Neuronal stem cell (in vitro differentiated cells): ENCODE results near the gene KRT35.
A peak's percentile ranks its signal among the peaks of the same experiment; 100 is the strongest.

Source experiments
- DNase-seq: peaks from one replicate; pipeline ENCODE4 v3.0.0-alpha.2; 2013; ENCODE audit warnings: low spot score
- H2AFZ ChIP-seq: one replicate; pipeline ENCODE4 v1.6.1; 2013; ENCODE audit warnings: mild to moderate bottlenecking, low read length, inconsistent platforms
- H2AK5ac ChIP-seq: 2 replicates; pipeline ENCODE4 v1.6.1; 2013; ENCODE audit warnings: low read depth, mild to moderate bottlenecking, inconsistent platforms, low read length, moderate library complexity, mixed read lengths
- H2BK120ac ChIP-seq: 2 replicates; pipeline ENCODE4 v1.6.1; 2013; ENCODE audit warnings: low read depth, mild to moderate bottlenecking, inconsistent platforms, low read length, moderate library complexity, mixed read lengths
- H2BK12ac ChIP-seq: one replicate; pipeline ENCODE4 v1.6.1; 2013; ENCODE audit warnings: low read length, inconsistent platforms
- H2BK15ac ChIP-seq: 2 replicates; pipeline ENCODE4 v1.6.1; 2013; ENCODE audit warnings: mild to moderate bottlenecking, low read length, inconsistent platforms, mixed read lengths
- H2BK5ac ChIP-seq: one replicate; pipeline ENCODE4 v1.6.1; 2013; ENCODE audit warnings: inconsistent platforms, mild to moderate bottlenecking, low read length, moderate library complexity
- H3K14ac ChIP-seq: one replicate; pipeline ENCODE4 v1.6.1; 2013; ENCODE audit warnings: low read length, inconsistent platforms
- H3K18ac ChIP-seq: 2 replicates; pipeline ENCODE4 v1.6.1; 2013; ENCODE audit warnings: low read length, inconsistent platforms
- H3K23ac ChIP-seq: 2 replicates; pipeline ENCODE4 v1.6.1; 2013; ENCODE audit warnings: low read depth, mild to moderate bottlenecking, mixed read lengths, low read length, inconsistent platforms; ENCODE audit not compliant: poor library complexity
- H3K27ac ChIP-seq: replicated peaks from 3 replicates; pipeline ENCODE4 v1.5.1; 2013; ENCODE audit warnings: low read length, inconsistent platforms
- H3K27me3 ChIP-seq, 3 experiments: 2 replicates each; pipeline ENCODE4 v1.6.1; 2013; ENCODE audit warnings: low read length in 3 of 3, mild to moderate bottlenecking in 2 of 3, inconsistent platforms in 1 of 3, low read depth in 1 of 3, mixed read lengths in 1 of 3, moderate library complexity in 1 of 3; ENCODE audit not compliant: control insufficient read depth in 3 of 3, insufficient read depth in 3 of 3
- H3K36me3 ChIP-seq, 2 donors: replicated peaks in 1 of 2; 2 replicates each; pipeline ENCODE4 v1.6.1; 2013; ENCODE audit warnings: low read length in 2 of 2; ENCODE audit not compliant: control insufficient read depth in 2 of 2, insufficient read depth in 2 of 2
- H3K4ac ChIP-seq: 2 replicates; pipeline ENCODE4 v1.6.1; 2013; ENCODE audit warnings: inconsistent platforms, mild to moderate bottlenecking, low read length, moderate library complexity
- H3K4me1 ChIP-seq, 2 donors: 1 replicate in 1 of 2; 2 replicates in 1 of 2; pipeline ENCODE4 v1.6.1; 2013; ENCODE audit warnings: low read length in 2 of 2, low read depth in 1 of 2; ENCODE audit not compliant: control insufficient read depth in 2 of 2, insufficient read depth in 1 of 2
- H3K4me2 ChIP-seq: one replicate; pipeline ENCODE4 v1.6.1; 2013; ENCODE audit warnings: mild to moderate bottlenecking, low read length, inconsistent platforms; ENCODE audit not compliant: insufficient read depth, poor library complexity, severe bottlenecking
- H3K4me3 ChIP-seq, 2 donors: 2 replicates each; pipeline ENCODE4 v1.5.1; 2013; ENCODE audit warnings: low read length in 2 of 2, mild to moderate bottlenecking in 2 of 2, inconsistent platforms in 1 of 2, moderate library complexity in 1 of 2
- H3K79me1 ChIP-seq: one replicate; pipeline ENCODE4 v1.6.1; 2013; ENCODE audit warnings: low read depth, mild to moderate bottlenecking, inconsistent platforms, low read length, moderate library complexity
- H3K9ac ChIP-seq: one replicate; pipeline ENCODE4 v1.6.1; 2013; ENCODE audit warnings: mild to moderate bottlenecking, low read depth, low read length, inconsistent platforms; ENCODE audit not compliant: poor library complexity
- H3K9me3 ChIP-seq, 2 donors: replicated peaks in 1 of 2; 2 replicates each; pipeline versions ENCODE3 to v1.6.1; 2013; ENCODE audit warnings: low read length in 2 of 2, mild to moderate bottlenecking in 2 of 2, inconsistent platforms in 1 of 2, low read depth in 1 of 2, mixed read lengths in 1 of 2, moderate library complexity in 1 of 2; ENCODE audit not compliant: control insufficient read depth in 2 of 2, insufficient read depth in 1 of 2
- H4K8ac ChIP-seq: one replicate; pipeline ENCODE4 v1.6.1; 2013; ENCODE audit warnings: low read depth, mild to moderate bottlenecking, inconsistent platforms, low read length, moderate library complexity
- H4K91ac ChIP-seq: one replicate; pipeline ENCODE4 v1.6.1; 2013; ENCODE audit warnings: low read length, low read depth, mild to moderate bottlenecking, inconsistent platforms; ENCODE audit not compliant: poor library complexity
- WGBS, 2 donors: extraction: QIAGEN DNeasy Blood & Tissue Kit; methylation state at CpG; one replicate each; pipeline ENCODE4 v1.1.7; 2013; ENCODE audit warnings: missing lambda C conversion rate in 2 of 2, mixed read lengths in 1 of 2; ENCODE audit not compliant: insufficient read length in 2 of 2, insufficient replicate concordance in 1 of 2; ENCODE audit errors: extremely low coverage in 2 of 2; 5-methylcytosine and 5-hydroxymethylcytosine counted together

Gene KRT35

DNA sequence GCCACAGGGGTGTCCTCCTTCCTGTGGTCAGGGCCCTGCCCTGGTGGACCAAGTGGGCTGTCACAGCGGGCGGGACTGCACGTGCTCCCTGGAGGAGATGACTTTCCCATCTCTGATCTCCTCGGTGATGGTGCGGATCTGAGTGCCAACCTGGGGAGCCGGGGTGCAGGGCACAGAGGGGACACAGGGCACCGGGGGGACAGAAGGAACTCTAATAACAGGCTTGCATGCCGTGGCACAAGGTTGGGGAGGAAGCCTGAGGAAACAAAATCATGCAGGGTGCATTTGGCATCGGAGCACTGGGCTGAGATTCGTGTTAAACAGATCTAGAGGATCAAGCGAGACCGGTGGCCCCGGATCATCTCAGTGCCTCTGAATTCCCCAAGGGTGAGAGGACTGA is 5.4 kb upstream of the KRT35 start:
- no peak overlapping the region for H2AFZ ChIP-seq
- no peak overlapping the region for H2BK5ac ChIP-seq
- no peak overlapping the region for H2BK15ac ChIP-seq
- H3K9ac ChIP-seq: no peak overlapping the region
- no peak overlapping the region for H3K14ac ChIP-seq
- H4K91ac ChIP-seq: no peak overlapping the region
- H3K4me3 ChIP-seq: no peak overlapping the region
- no peak overlapping the region for H3K4ac ChIP-seq
- peaks cover 0 to 5% of the 10 kb centered on the region in 2 donors for H3K4me1 ChIP-seq
- no peak overlapping the region for H2BK120ac ChIP-seq
- H3K27ac ChIP-seq: no peak overlapping the region
- no peak overlapping the region for H3K18ac ChIP-seq
- no peak overlapping the region for H2BK12ac ChIP-seq
- no peak overlapping the region for H3K4me2 ChIP-seq
- no peak overlapping the region for H4K8ac ChIP-seq
- no peaks in the 10 kb centered on the region for H3K36me3 ChIP-seq
- H3K79me1 ChIP-seq: no peaks in the 10 kb centered on the region
- H3K9me3 ChIP-seq: no peaks in the 10 kb centered on the region
- no peak overlapping the region for H2AK5ac ChIP-seq
- H3K23ac ChIP-seq: no peak overlapping the region
- no CpG with 5 or more reads among the region's 13 CpGs for WGBS, 2 donors
- DNase-seq: no peak
- peaks cover 0 to 24% (median 0%) of the 10 kb centered on the region in 3 experiments for H3K27me3 ChIP-seq

DNA sequence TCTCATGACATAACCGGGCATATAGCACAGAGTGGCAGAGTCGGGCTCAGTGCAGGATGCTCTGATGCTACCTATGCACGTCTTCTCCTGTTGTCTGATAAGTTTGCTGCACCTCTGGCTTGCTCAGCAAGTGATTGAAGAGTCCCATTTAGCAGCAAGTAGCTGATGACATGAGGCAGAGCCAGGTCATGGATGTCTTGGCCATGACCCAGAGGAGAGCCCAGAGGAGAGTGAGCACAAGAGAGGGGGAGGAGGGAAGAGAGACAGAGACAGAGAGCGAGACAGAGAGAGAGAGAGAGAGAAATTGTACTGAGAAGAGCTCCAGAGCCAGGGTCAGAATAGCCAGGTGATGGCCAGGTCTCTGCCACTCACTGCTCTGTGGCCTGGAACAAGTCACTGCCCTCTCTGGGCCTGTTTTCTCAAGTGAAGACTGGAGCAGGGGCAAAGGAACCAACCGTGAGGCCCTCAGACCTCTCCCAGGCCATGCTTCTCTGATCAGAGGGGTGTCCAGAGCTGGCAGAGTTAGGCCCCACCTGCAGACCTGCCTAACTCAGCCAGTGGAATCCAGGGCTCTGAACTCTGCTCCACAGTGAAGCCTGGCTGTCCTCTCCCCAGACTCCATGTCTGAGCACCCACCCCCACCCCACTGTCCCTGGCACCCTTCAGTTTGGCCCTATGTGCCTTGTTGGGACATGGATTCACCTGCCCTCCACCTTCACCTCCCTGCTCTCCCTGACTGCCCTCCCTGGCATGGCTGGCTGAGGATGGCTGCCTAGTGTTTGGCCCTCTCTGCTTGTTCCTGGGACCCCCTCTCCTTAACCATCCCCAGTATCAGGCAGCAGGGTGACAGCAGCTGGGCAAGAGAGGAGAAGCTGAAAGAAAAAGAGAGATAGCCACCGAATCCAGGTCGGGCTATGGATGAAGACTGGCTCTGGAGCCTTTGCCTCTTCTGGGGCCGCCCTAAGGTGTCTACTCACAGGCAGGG is 4.3 kb upstream of the KRT35 start:
- no peaks in the 10 kb centered on the region for H3K36me3 ChIP-seq
- H3K4ac ChIP-seq: no peak overlapping the region
- no peak overlapping the region for H2BK5ac ChIP-seq
- peaks cover 0 to 24% (median 0%) of the 10 kb centered on the region in 3 experiments for H3K27me3 ChIP-seq
- no peak overlapping the region for H3K4me3 ChIP-seq
- no peak overlapping the region for H3K14ac ChIP-seq
- peak overlapping the region; percentile 15 for H3K9ac ChIP-seq
- H2AFZ ChIP-seq: no peak overlapping the region
- H3K4me1 ChIP-seq: peaks cover 0 to 5% of the 10 kb centered on the region in 2 donors
- no peak overlapping the region for H3K23ac ChIP-seq
- H3K27ac ChIP-seq: no peak overlapping the region
- H2BK15ac ChIP-seq: peak overlapping the region; percentile 19
- H2AK5ac ChIP-seq: peak overlapping the region; percentile 42
- no CpG with 5 or more reads among the region's 8 CpGs for WGBS, 2 donors
- no peaks in the 10 kb centered on the region for H3K9me3 ChIP-seq
- no peak overlapping the region for H4K8ac ChIP-seq
- no peak overlapping the region for H2BK12ac ChIP-seq
- no peak for DNase-seq
- H3K79me1 ChIP-seq: no peaks in the 10 kb centered on the region
- no peak overlapping the region for H4K91ac ChIP-seq
- no peak overlapping the region for H2BK120ac ChIP-seq
- no peak overlapping the region for H3K4me2 ChIP-seq
- peak overlapping the region; percentile 9 for H3K18ac ChIP-seq

DNA sequence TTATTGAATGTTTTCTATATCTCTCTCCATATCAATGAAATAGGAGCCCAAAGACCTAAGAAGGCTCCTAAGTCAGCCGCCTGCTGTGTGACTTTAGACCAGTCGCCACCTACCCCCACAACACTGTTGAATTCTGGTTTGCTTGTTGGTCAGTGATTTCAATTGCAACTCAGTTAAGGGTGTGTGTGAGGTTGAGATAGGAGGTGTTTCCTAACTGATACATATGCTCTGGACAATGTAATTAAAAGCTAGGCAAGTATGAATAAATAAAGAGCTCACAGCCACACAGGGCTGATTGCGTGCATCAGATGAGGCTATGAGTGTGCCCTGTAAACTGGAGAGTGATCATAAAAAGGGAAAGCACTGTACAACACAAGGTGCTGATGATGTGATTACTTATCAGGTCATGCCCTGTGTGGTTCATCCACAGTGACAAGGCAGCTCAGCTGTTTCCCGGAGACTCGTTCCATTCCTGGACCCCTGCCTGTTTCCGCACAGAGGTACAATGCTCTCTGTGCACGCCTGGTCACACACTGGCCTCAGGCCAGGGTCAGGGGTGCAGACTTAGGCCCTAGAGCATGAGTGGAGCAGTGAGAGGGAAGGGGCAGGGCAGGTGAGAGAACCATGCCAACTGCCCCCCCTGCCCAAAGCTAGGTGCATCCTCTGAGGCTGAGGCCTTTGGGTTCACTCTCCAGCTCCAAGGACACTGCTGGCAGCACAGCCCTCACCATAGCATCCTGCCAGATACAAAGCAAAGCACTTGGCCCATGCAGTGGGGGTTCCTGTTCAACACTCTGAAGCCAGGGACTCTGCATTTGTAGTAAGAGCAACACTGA is 3.3 kb upstream of the KRT35 start:
- Histone ChIP-seq H2AK5ac (no peak overlapping the region), H3K4me2 (no peak overlapping the region), H3K18ac (no peak overlapping the region), H3K4me1 (peaks cover 0 to 5% of the 10 kb centered on the region in 2 donors), H3K9ac (no peak overlapping the region), H3K9me3 (no peaks in the 10 kb centered on the region), H3K14ac (no peak overlapping the region), H3K36me3 (no peaks in the 10 kb centered on the region), H3K27ac (no peak overlapping the region), H3K23ac (no peak overlapping the region), H3K27me3 (peaks cover 0 to 17% (median 0%) of the 10 kb centered on the region in 3 experiments), H3K4ac (no peak overlapping the region), H2AFZ (no peak overlapping the region), H3K4me3 (no peak overlapping the region), H2BK5ac (no peak overlapping the region), H3K79me1 (no peaks in the 10 kb centered on the region), H4K8ac (no peak overlapping the region), H4K91ac (no peak overlapping the region), H2BK12ac (no peak overlapping the region), H2BK120ac (no peak overlapping the region), H2BK15ac (no peak overlapping the region)
- no CpG with 5 or more reads among the region's 7 CpGs for WGBS, 2 donors
- DNase-seq: no peak

DNA sequence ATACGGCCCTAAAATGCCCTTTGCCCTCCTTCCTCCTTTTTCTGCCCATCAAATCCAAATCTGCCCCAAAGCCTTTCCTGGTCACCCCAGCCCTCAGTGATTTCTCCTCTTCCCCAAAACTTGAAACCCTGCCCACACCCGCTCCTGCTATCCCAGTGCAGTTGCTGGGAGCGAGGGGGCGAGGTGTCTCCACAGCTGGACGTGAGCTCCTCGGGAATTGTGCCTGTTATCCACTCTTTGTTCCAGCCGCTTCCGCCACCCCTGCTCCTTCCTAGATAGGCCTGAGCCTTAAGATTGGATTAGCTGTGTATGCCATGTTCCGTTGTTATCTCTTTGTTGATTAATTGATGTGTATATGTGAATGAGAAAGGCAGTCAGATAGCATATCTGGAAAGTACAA is 2.6 kb upstream of the KRT35 start:
- Histone ChIP-seq H2BK120ac (no peak overlapping the region), H3K9ac (no peak overlapping the region), H4K8ac (no peak overlapping the region), H3K4ac (no peak overlapping the region), H3K79me1 (no peaks in the 10 kb centered on the region), H3K9me3 (no peaks in the 10 kb centered on the region), H2BK15ac (no peak overlapping the region), H3K27ac (no peak overlapping the region), H3K4me1 (peaks cover 0 to 5% of the 10 kb centered on the region in 2 donors), H3K18ac (no peak overlapping the region), H2BK12ac (no peak overlapping the region), H3K14ac (no peak overlapping the region), H2AK5ac (no peak overlapping the region), H3K23ac (no peak overlapping the region), H2AFZ (no peak overlapping the region), H3K27me3 (peaks cover 0 to 16% (median 0%) of the 10 kb centered on the region in 3 experiments), H3K4me3 (no peak overlapping the region), H3K4me2 (no peak overlapping the region), H2BK5ac (no peak overlapping the region), H4K91ac (no peak overlapping the region), H3K36me3 (no peaks in the 10 kb centered on the region)
- no CpG with 5 or more reads among the region's 9 CpGs for WGBS, 2 donors
- DNase-seq: no peak
